ENCODE results near the gene NES. TPM values are rescaled to one million over a fixed set of nuclear protein-coding genes. Genes with fewer than 3 reads are reported as not detected.

Gene NES
- total RNA-seq, 1 experiment from 2014 or later: 6.8 TPM

DNA sequence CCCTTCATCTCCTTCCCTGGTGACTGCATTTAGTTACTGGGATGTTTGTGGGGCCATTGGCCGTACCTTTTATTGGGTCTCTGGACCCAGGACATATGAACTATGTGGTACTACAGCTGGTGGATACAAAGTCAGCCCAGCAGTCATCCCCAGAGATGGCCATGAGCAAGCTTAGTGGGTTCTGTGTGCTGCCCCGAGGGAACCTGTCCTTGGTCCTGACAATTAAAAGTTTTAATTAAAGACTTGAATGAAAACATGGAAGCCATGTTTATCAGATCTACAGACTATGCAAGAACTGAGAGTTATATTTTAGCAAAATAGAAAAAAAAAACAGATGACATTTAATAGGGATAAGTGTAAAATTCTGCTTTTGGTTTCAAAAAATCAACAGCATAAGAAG, 2.8 kb upstream of the NES start:
- CTCF ChIA-PET: interaction anchor here (0.6 to 0.7 kb wide), 2 partner anchors 41 to 55 kb away, joined by 3 read pairs; no protein-coding TSS in a partner anchor
- peaks cover 14% of the 10 kb centered on the region for H3F3A ChIP-seq (ENCODE audit: insufficient read depth, low read depth)
- no TSS peak for BruUV-seq (replicated peaks)
- H3K4me1 ChIP-seq (replicated peaks; ENCODE audit: insufficient read depth): peaks cover 25% of the 10 kb centered on the region
- H3K27me3 ChIP-seq (ENCODE audit: insufficient read depth, low read depth): peaks cover 14% of the 10 kb centered on the region; the same call in 1 of the 2 replicates
- no peaks in the 10 kb centered on the region for H3K79me2 ChIP-seq (ENCODE audit: low read depth)
- no peaks in the 10 kb centered on the region for H3K9me3 ChIP-seq (ENCODE audit: insufficient read depth, low read depth)
- no peaks in the 10 kb centered on the region for H3K9me2 ChIP-seq (ENCODE audit: insufficient read depth)
- POLR2A ChIA-PET (ENCODE audit: unreplicated experiment): interaction anchor here (0.6 to 0.8 kb wide), 2 partner anchors 46 to 48 kb away, joined by 3 to 9 read pairs; partner anchors contain the start of gene METTL25B
- no peak overlapping the region for H2AFZ ChIP-seq
- no peak for TF ChIP-seq EZH2 (IDR thresholded peaks at IDR 0.05; ENCODE audit: low read depth)
- H3K4me2 ChIP-seq: no peak overlapping the region
- no peak overlapping the region for H3K4me3 ChIP-seq
- intact Hi-C loops (cut with micrococcal nuclease; ENCODE audit: unreplicated experiment): no loop called here
- H4K20me1 ChIP-seq (ENCODE audit: insufficient read depth): no peaks in the 10 kb centered on the region
- no peak for DNase-seq
- no peaks in the 10 kb centered on the region for H3K36me3 ChIP-seq (ENCODE audit: low read depth)
- no peak overlapping the region for H3K27ac ChIP-seq

GRCh38 chr1:156677616-156678596, 699 bp upstream of the NES start:
- Histone ChIP-seq H3K4me2 (peak overlapping the region; percentile 76), H3K9me3 (ENCODE audit: insufficient read depth, low read depth) (no peaks in the 10 kb centered on the region), H3K4me3 (peak overlapping the region; percentile 39; the same call in 1 of the 2 replicates), H2AFZ (no peak overlapping the region; the same call in 1 of the 2 replicates), H3F3A (ENCODE audit: insufficient read depth, low read depth) (no peaks in the 10 kb centered on the region; the same call in 1 of the 2 replicates), H3K36me3 (ENCODE audit: low read depth) (no peaks in the 10 kb centered on the region), H3K27me3 (ENCODE audit: insufficient read depth, low read depth) (peaks cover 24% of the 10 kb centered on the region), H4K20me1 (ENCODE audit: insufficient read depth) (no peaks in the 10 kb centered on the region), H3K27ac (no peak overlapping the region), H3K4me1 (replicated peaks; ENCODE audit: insufficient read depth) (peaks cover 9% of the 10 kb centered on the region), H3K79me2 (ENCODE audit: low read depth) (no peaks in the 10 kb centered on the region), H3K9me2 (ENCODE audit: insufficient read depth) (no peaks in the 10 kb centered on the region)
- intact Hi-C loops (cut with micrococcal nuclease; ENCODE audit: unreplicated experiment): loop anchor here (1.0 to 2.0 kb wide), 4 partner anchors 18 to 93 kb away; no protein-coding TSS in a partner anchor
- CTCF ChIA-PET: interaction anchor here (0.6 to 2.4 kb wide), 9 partner anchors 12 to 349 kb away, joined by 3 to 11 read pairs (median 4); no protein-coding TSS in a partner anchor
- TF ChIP-seq, protein P1, sequence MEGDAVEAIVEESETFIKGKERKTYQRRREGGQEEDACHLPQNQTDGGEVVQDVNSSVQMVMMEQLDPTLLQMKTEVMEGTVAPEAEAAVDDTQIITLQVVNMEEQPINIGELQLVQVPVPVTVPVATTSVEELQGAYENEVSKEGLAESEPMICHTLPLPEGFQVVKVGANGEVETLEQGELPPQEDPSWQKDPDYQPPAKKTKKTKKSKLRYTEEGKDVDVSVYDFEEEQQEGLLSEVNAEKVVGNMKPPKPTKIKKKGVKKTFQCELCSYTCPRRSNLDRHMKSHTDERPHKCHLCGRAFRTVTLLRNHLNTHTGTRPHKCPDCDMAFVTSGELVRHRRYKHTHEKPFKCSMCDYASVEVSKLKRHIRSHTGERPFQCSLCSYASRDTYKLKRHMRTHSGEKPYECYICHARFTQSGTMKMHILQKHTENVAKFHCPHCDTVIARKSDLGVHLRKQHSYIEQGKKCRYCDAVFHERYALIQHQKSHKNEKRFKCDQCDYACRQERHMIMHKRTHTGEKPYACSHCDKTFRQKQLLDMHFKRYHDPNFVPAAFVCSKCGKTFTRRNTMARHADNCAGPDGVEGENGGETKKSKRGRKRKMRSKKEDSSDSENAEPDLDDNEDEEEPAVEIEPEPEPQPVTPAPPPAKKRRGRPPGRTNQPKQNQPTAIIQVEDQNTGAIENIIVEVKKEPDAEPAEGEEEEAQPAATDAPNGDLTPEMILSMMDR (conservative IDR thresholded peaks at IDR 0.05): peak; percentile 91
- TF ChIP-seq EZH2 (IDR thresholded peaks at IDR 0.05; ENCODE audit: low read depth): no peak
- BruUV-seq (replicated peaks): no TSS peak
- DNase-seq: peak in 1 of 2 experiments; percentile 56
- POLR2A ChIA-PET (ENCODE audit: unreplicated experiment): interaction anchor here (0.6 to 1.0 kb wide), 2 partner anchors 12 to 17 kb away, joined by 3 to 12 read pairs; no protein-coding TSS in a partner anchor

- DNase-seq: no peak
- Histone ChIP-seq H4K20me1 (ENCODE audit: insufficient read depth) (no peaks in the 10 kb centered on the region), H3K4me2 (no peak overlapping the region), H3K4me1 (replicated peaks; ENCODE audit: insufficient read depth) (peaks cover 9% of the 10 kb centered on the region), H3K9me2 (ENCODE audit: insufficient read depth) (no peaks in the 10 kb centered on the region), H3K27me3 (ENCODE audit: insufficient read depth, low read depth) (peaks cover 37% of the 10 kb centered on the region), H3F3A (ENCODE audit: insufficient read depth, low read depth) (no peaks in the 10 kb centered on the region; the same call in 1 of the 2 replicates), H3K9me3 (ENCODE audit: insufficient read depth, low read depth) (no peaks in the 10 kb centered on the region), H3K4me3 (no peak overlapping the region), H3K36me3 (ENCODE audit: low read depth) (no peaks in the 10 kb centered on the region), H3K79me2 (ENCODE audit: low read depth) (no peaks in the 10 kb centered on the region), H3K27ac (no peak overlapping the region), H2AFZ (no peak overlapping the region)
- ChIA-PET CTCF (interaction anchor here (0.5 to 2.4 kb wide), 7 partner anchors 11 to 230 kb away, joined by 3 to 15 read pairs (median 7); no protein-coding TSS in a partner anchor), POLR2A (ENCODE audit: unreplicated experiment) (interaction anchor here (0.6 kb wide), 1 partner anchor 365 kb away, joined by 8 read pairs; no protein-coding TSS in a partner anchor)
- TF ChIP-seq, protein P1 (conservative IDR thresholded peaks at IDR 0.05): no peak
- TF ChIP-seq EZH2 (IDR thresholded peaks at IDR 0.05; ENCODE audit: low read depth): no peak
- intact Hi-C loops (cut with micrococcal nuclease; ENCODE audit: unreplicated experiment): no loop called here
- BruUV-seq (replicated peaks): no TSS peak
Observed at GRCh38 chr1:156676114-156676819, 940 bp downstream of the NES start.

All from PC-9 (cell line).